ENCODE measurements around the gene GAS2L3. TPM values are rescaled to one million over a fixed set of nuclear protein-coding genes. Genes with fewer than 3 reads are reported as not detected.

The GAS2L3 gene
- total and polyA plus RNA-seq, 7 donors: 0.26 to 1.8 (median 0.61) TPM

DNA sequence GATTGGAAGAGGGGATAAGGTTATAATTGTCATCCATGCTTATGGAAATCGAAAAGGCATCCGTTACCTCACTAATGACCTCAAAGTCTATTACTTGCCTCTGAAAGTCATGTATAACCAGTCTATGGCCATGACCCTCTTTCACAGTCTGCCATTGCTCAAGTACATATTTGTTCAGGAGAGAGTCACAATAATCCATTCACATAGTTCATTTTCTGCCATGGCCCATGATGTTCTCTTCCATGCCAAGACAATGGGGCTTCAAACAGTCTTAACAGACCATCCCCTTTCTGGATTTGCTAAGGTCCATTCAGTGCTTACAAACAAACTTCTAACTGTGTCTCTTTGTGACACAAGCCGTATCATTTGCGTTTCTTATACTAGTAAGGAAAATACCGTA is 5.4 kb downstream of the GAS2L3 start:
- intact Hi-C loops (cut with DNase I): no loop called here
- no peak overlapping the region for H3K4me3 ChIP-seq
- TF ChIP-seq CTCF (IDR thresholded peaks at IDR 0.05): no peak
- DNase-seq: no peak
- no peaks in the 10 kb centered on the region for H3K36me3 ChIP-seq (ENCODE audit: insufficient read depth in 1 of 2, low read depth in 1 of 2)
- no peak for ATAC-seq
- peaks cover 0 to 6% (median 0%) of the 10 kb centered on the region in 3 donors for H3K27me3 ChIP-seq (ENCODE audit: insufficient read depth in 3 of 3, low read length in 2 of 3)
- whole genome bisulfite sequencing, 3 donors: 79 to 92% (median 86%) methylated on average over 5 of the region's 5 CpGs
- H3K4me1 ChIP-seq: no peaks in the 10 kb centered on the region
- no peak overlapping the region for H3K27ac ChIP-seq
- no peaks in the 10 kb centered on the region for H3K9me3 ChIP-seq

DNA sequence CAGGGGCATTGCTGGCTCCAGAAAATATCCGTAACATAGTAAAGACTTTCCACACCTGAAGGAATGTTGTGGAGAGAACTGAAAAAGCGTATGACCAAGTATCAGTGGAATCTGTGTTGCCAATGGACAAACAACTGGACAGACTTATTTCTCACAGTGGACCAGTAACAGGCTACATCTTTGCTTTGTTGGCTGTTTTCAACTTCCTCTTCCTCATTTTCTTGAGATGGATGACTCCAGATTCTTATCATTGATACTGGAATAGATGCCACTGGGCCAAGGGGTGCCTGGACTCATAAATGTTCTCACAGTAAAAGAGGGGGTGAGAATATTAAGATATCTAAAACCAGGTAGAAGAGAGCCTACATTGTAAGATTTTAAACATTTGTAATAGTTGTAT is 6.4 kb downstream of the GAS2L3 start:
- ATAC-seq: no peak
- WGBS, 3 donors: 50 to 96% (median 53%) methylated on average over 2 of the region's 2 CpGs
- Histone ChIP-seq H3K27ac (no peak overlapping the region), H3K9me3 (no peaks in the 10 kb centered on the region), H3K4me1 (no peaks in the 10 kb centered on the region), H3K27me3 (ENCODE audit: insufficient read depth in 3 of 3, low read length in 2 of 3) (peaks cover 0 to 6% (median 0%) of the 10 kb centered on the region in 3 donors), H3K4me3 (no peak overlapping the region), H3K36me3 (ENCODE audit: insufficient read depth in 1 of 2, low read depth in 1 of 2) (no peaks in the 10 kb centered on the region)
- TF ChIP-seq CTCF (IDR thresholded peaks at IDR 0.05): no peak
- no peak for DNase-seq
- intact Hi-C loops (cut with DNase I): no loop called here

DNA sequence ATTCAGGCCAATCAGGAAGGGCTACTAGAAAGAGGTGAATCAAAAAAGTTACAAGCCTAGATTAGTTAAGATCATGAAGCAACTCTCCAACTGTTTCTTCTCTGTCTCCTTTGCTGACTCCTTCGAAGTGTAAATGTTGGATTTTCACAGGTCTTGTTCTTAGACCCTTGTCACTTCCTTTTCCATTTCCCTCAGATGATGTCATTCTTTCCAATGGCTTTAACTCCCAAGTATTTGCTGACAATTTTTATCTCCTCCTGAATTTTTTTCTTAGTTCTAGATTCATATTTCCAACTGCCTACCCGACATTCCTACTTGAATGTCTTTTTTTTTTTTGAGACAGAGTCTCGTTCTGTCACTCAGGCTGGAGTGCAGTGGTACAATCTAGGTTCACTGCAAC is 10.8 kb downstream of the GAS2L3 start:
- DNase-seq: no peak
- H3K9me3 ChIP-seq: no peaks in the 10 kb centered on the region
- 69 to 79% (median 77%) methylated on average over 3 of the region's 3 CpGs for WGBS, 3 donors

GRCh38 chr12:100591979-100592378 is 18.5 kb downstream of the GAS2L3 start:
- Histone ChIP-seq H3K27me3 (ENCODE audit: insufficient read depth in 3 of 3, low read length in 2 of 3) (no peaks in the 10 kb centered on the region), H3K9me3 (no peaks in the 10 kb centered on the region), H3K36me3 (ENCODE audit: insufficient read depth in 1 of 2, low read depth in 1 of 2) (no peaks in the 10 kb centered on the region), H3K4me1 (no peaks in the 10 kb centered on the region), H3K27ac (no peak overlapping the region), H3K4me3 (no peak overlapping the region)
- intact Hi-C loops (cut with DNase I): no loop called here
- WGBS, 3 donors: 73 to 76% (median 75%) methylated on average over 4 of the region's 4 CpGs
- ATAC-seq: no peak
- DNase-seq: no peak
- no peak for TF ChIP-seq CTCF (IDR thresholded peaks at IDR 0.05)

More for the DNA sequence above, 10.8 kb downstream of the GAS2L3 start:
- intact Hi-C loops (cut with DNase I): no loop called here
- TF ChIP-seq CTCF (IDR thresholded peaks at IDR 0.05): no peak
- H3K4me1 ChIP-seq: no peaks in the 10 kb centered on the region
- H3K36me3 ChIP-seq (ENCODE audit: insufficient read depth in 1 of 2, low read depth in 1 of 2): no peaks in the 10 kb centered on the region
- H3K27me3 ChIP-seq (ENCODE audit: insufficient read depth in 3 of 3, low read length in 2 of 3): no peaks in the 10 kb centered on the region
- no peak overlapping the region for H3K4me3 ChIP-seq
- ATAC-seq: no peak
- H3K27ac ChIP-seq: no peak overlapping the region

- TF ChIP-seq CTCF (IDR thresholded peaks at IDR 0.05): no peak
- Histone ChIP-seq H3K9me3 (no peaks in the 10 kb centered on the region), H3K36me3 (ENCODE audit: insufficient read depth in 1 of 2, low read depth in 1 of 2) (no peaks in the 10 kb centered on the region), H3K27me3 (ENCODE audit: insufficient read depth in 3 of 3, low read length in 2 of 3) (no peaks in the 10 kb centered on the region), H3K4me1 (no peaks in the 10 kb centered on the region), H3K4me3 (no peak overlapping the region), H3K27ac (no peak overlapping the region)
- DNase-seq (no peak), ATAC-seq (no peak)
- intact Hi-C loops (cut with DNase I): no loop called here
- 13 to 15% (median 15%) methylated on average over 5 of the region's 5 CpGs for WGBS, 3 donors
Observed at GRCh38 chr12:100593490-100593889, 20.0 kb downstream of the GAS2L3 start.

Measured in psoas muscle (tissue), 8 donors.